NT2/D1 (cell line): ENCODE measurements around the gene SLC26A4.

Experiments
- DNase-seq: peaks from one replicate; pipeline ENCODE4 v3.0.0-alpha.2; 2011; ENCODE audit warnings: low read depth, low spot score
- H3K27me3 ChIP-seq: 2 replicates; pipeline ENCODE4 v1.6.0; 2011; ENCODE audit warnings: mild to moderate bottlenecking; ENCODE audit not compliant: insufficient read length, insufficient read depth
- H3K36me3 ChIP-seq: 2 replicates; pipeline ENCODE4 v1.6.1; 2011; ENCODE audit warnings: mild to moderate bottlenecking, low read length, mixed read lengths; ENCODE audit not compliant: insufficient read depth, insufficient read length
- H3K4me1 ChIP-seq: 2 replicates; pipeline ENCODE4 v1.5.1; 2011; ENCODE audit not compliant: insufficient read depth, insufficient read length
- H3K4me3 ChIP-seq: 2 replicates; pipeline ENCODE4 v1.5.1; 2011; ENCODE audit warnings: low read depth; ENCODE audit not compliant: insufficient read length
- H3K9ac ChIP-seq: 2 replicates; pipeline ENCODE4 v1.6.0; 2011; ENCODE audit warnings: low read depth; ENCODE audit not compliant: insufficient read length
- H3K9me3 ChIP-seq: 2 replicates; pipeline ENCODE4 v1.5.1; 2011; ENCODE audit warnings: mild to moderate bottlenecking, low read length; ENCODE audit not compliant: insufficient read depth
- SUZ12 ChIP-seq: IDR thresholded peaks from 2 replicates; pipeline ENCODE4 v1.6.1; 2011; ENCODE audit not compliant: insufficient read length, insufficient read depth; ENCODE audit errors: extremely low read depth
- YY1 ChIP-seq: IDR thresholded peaks from 2 replicates; pipeline ENCODE4 v1.6.1; 2011; ENCODE audit not compliant: insufficient read length, insufficient read depth
- ZNF274 ChIP-seq: IDR thresholded peaks from 2 replicates; pipeline ENCODE4 v1.6.1; 2011; ENCODE audit warnings: mild to moderate bottlenecking, low read depth, low read length

Gene SLC26A4

DNA sequence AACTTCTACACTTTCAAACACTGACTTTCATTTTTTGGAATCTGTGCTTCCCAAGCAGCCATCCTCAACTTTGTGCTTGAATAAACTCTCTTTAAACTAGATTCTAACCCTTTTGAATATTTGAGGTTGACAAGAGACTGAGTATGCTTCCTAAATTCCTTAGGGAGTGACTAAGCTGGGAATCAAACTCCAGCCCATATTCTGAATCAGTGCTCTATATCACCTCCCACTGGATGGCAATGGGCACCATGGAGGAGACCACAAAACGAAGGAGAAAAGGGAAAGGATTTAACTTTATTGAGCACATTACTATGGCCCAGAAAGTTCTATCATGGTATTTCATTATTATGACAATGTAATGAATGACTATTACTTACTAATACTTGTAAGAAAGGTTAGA, 17.2 kb upstream of the SLC26A4 start:
- no peak for DNase-seq
- Histone ChIP-seq H3K9me3 (no peaks in the 10 kb centered on the region), H3K4me1 (no peaks in the 10 kb centered on the region), H3K36me3 (no peaks in the 10 kb centered on the region), H3K9ac (no peak overlapping the region), H3K4me3 (no peak overlapping the region), H3K27me3 (no peaks in the 10 kb centered on the region)
- TF ChIP-seq YY1 (no peak), ZNF274 (no peak), SUZ12 (no peak)

DNA sequence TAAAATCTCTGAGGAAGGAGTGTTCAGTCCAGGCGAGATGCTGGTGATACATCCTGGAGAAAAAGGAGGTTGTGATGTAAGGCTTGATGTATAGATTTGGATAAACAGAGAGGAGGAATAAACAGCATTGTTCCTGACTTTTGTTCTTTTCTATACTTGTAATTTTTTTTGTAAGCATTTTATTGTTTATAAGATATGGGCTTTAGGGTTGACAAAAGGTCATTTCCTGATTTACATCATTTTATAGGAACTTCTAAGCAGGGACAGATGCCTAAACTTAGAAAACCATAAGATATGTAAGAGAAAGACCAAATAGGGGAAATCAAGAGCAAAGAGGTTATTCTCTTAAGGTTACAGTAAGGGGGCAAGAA, 16.7 kb upstream of the SLC26A4 start:
- TF ChIP-seq ZNF274: no peak
- no peak for TF ChIP-seq YY1
- TF ChIP-seq SUZ12: no peak
- no peak for DNase-seq
- H3K4me1 ChIP-seq: no peaks in the 10 kb centered on the region
- no peaks in the 10 kb centered on the region for H3K36me3 ChIP-seq
- H3K4me3 ChIP-seq: no peak overlapping the region
- H3K9ac ChIP-seq: no peak overlapping the region
- no peaks in the 10 kb centered on the region for H3K9me3 ChIP-seq
- H3K27me3 ChIP-seq: no peaks in the 10 kb centered on the region

- H3K4me1 ChIP-seq: no peaks in the 10 kb centered on the region
- no peaks in the 10 kb centered on the region for H3K27me3 ChIP-seq
- DNase-seq: no peak
- no peak overlapping the region for H3K4me3 ChIP-seq
- no peak overlapping the region for H3K9ac ChIP-seq
- TF ChIP-seq SUZ12 (no peak), ZNF274 (no peak), YY1 (no peak)
- no peaks in the 10 kb centered on the region for H3K9me3 ChIP-seq
- H3K36me3 ChIP-seq: no peaks in the 10 kb centered on the region
These were observed 16.2 kb upstream of the SLC26A4 start for GRCh38 chr7:107644309-107644974.

GRCh38 chr7:107652642-107653041, 8.0 kb upstream of the SLC26A4 start:
- H3K9ac ChIP-seq: no peak overlapping the region
- no peak for DNase-seq
- no peaks in the 10 kb centered on the region for H3K4me1 ChIP-seq
- no peak overlapping the region for H3K4me3 ChIP-seq
- no peaks in the 10 kb centered on the region for H3K27me3 ChIP-seq
- TF ChIP-seq YY1 (no peak), SUZ12 (no peak), ZNF274 (no peak)
- H3K36me3 ChIP-seq: no peaks in the 10 kb centered on the region
- no peaks in the 10 kb centered on the region; the same call in 1 of the 2 replicates for H3K9me3 ChIP-seq

GRCh38 chr7:107658467-107658866, 2.2 kb upstream of the SLC26A4 start:
- H3K4me1 ChIP-seq: peaks cover 5% of the 10 kb centered on the region
- peaks cover 58% of the 10 kb centered on the region for H3K27me3 ChIP-seq
- H3K36me3 ChIP-seq: no peaks in the 10 kb centered on the region
- no peak overlapping the region for H3K9ac ChIP-seq
- no peaks in the 10 kb centered on the region for H3K9me3 ChIP-seq
- TF ChIP-seq YY1 (no peak), ZNF274 (no peak), SUZ12 (no peak)
- no peak overlapping the region for H3K4me3 ChIP-seq
- no peak for DNase-seq

DNA sequence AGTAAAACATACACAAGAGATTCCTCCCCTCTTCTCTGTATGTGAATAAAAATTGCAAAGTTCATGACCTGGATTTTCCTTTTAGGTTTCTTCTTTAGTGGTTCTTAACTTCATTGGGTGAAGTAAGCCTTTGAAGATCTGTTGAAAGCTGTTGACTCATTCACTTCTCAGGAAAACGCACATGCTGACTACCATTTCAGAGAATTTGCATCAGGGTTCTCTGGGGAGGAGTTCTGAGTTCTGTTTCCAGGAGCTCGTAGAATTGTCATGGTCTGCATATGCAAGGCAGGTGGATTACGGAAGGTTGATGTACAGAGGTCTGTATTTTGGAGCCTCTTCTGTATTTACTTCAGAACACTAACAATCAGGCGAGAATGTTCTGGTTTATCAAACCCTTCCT, 962 bp upstream of the SLC26A4 start:
- no peaks in the 10 kb centered on the region for H3K9me3 ChIP-seq
- no peaks in the 10 kb centered on the region for H3K36me3 ChIP-seq
- H3K4me3 ChIP-seq: no peak overlapping the region
- H3K4me1 ChIP-seq: peaks cover 5% of the 10 kb centered on the region
- no peak for TF ChIP-seq YY1
- TF ChIP-seq SUZ12: no peak
- no peak for TF ChIP-seq ZNF274
- no peak for DNase-seq
- peaks cover 58% of the 10 kb centered on the region for H3K27me3 ChIP-seq
- H3K9ac ChIP-seq: no peak overlapping the region

DNA sequence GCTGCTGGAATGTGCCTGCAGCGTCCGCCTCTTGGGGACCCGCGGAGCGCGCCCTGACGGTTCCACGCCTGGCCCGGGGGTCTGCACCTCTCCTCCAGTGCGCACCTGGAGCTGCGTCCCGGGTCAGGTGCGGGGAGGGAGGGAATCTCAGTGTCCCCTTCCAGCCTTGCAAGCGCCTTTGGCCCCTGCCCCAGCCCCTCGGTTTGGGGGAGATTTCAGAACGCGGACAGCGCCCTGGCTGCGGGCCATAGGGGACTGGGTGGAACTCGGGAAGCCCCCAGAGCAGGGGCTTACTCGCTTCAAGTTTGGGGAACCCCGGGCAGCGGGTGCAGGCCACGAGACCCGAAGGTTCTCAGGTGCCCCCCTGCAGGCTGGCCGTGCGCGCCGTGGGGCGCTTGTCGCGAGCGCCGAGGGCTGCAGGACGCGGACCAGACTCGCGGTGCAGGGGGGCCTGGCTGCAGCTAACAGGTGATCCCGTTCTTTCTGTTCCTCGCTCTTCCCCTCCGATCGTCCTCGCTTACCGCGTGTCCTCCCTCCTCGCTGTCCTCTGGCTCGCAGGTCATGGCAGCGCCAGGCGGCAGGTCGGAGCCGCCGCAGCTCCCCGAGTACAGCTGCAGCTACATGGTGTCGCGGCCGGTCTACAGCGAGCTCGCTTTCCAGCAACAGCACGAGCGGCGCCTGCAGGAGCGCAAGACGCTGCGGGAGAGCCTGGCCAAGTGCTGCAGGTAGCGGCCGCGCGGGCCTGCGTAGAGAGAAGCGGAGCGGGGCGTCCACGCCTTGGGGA, 645 bp downstream of the SLC26A4 start:
- H3K9ac ChIP-seq: peak overlapping the region; percentile 42
- peaks cover 5% of the 10 kb centered on the region for H3K4me1 ChIP-seq
- peak overlapping the region; percentile 44 for H3K4me3 ChIP-seq
- peak; percentile 57 for DNase-seq
- no peak for TF ChIP-seq ZNF274
- TF ChIP-seq SUZ12: peak; percentile 62
- H3K9me3 ChIP-seq: no peaks in the 10 kb centered on the region
- no peaks in the 10 kb centered on the region for H3K36me3 ChIP-seq
- H3K27me3 ChIP-seq: peaks cover 58% of the 10 kb centered on the region
